HEK293 (cell line): Measurements from ENCODE around the gene CPEB4.

Experiments used
- CTCF ChIA-PET: fragments of 350-600 bp; formaldehyde crosslinking; extraction: SDS; loops from one replicate; lab custom pipeline; 2021; ENCODE audit warnings: antibody characterized with exemption; lab: Yijun Ruan, JAX
- POLR2A ChIA-PET: fragments of 300-600 bp; formaldehyde crosslinking; extraction: SDS; loops from one replicate; lab custom pipeline; 2020; ENCODE audit warnings: antibody characterized with exemption, inconsistent platforms; lab: Yijun Ruan, JAX
- H3K27ac ChIP-seq: fragments of 200-500 bp; sonication (Bioruptor generic); 2 replicates; pipeline ENCODE4 v1.5.1; 2014; ENCODE audit warnings: low read depth, low read length, control low read depth, inconsistent platforms; ENCODE audit errors: extremely low read depth
- H3K36me3 ChIP-seq, 2 experiments: fragments of 200-500 bp in 1 of 2; sonication (Bioruptor generic) in 1 of 2; 1 replicate in 1 of 2; 2 replicates in 1 of 2; pipeline ENCODE4 v1.5.1; 2014 to 2017; ENCODE audit warnings: inconsistent platforms in 2 of 2, low read length in 2 of 2; ENCODE audit not compliant: control insufficient read depth in 2 of 2, insufficient read depth in 1 of 2
- H3K4me1 ChIP-seq: fragments of 200-500 bp; sonication (Bioruptor generic); 2 replicates; pipeline ENCODE4 v1.5.1; 2014; ENCODE audit warnings: mild to moderate bottlenecking, low read length, inconsistent platforms; ENCODE audit not compliant: control insufficient read depth, insufficient read depth
- H3K4me3 ChIP-seq: 2 replicates; pipeline ENCODE4 v1.5.1; 2011; ENCODE audit warnings: low read depth, mild to moderate bottlenecking, control low read depth, low read length, moderate library complexity
- H3K9me3 ChIP-seq: fragments of 200-500 bp; sonication (Bioruptor generic); 2 replicates; pipeline ENCODE4 v1.5.1; 2014; ENCODE audit warnings: low read depth, low read length, inconsistent platforms; ENCODE audit not compliant: control insufficient read depth, insufficient read depth
- KLF7 ChIP-seq: fragments of 450-650 bp; formaldehyde crosslinking; IDR thresholded peaks from 2 replicates; pipeline ENCODE4 v1.5.1; 2016; ENCODE audit warnings: missing biosample characterization, missing genetic modification characterization, borderline replicate concordance
- WT1 ChIP-seq: fragments of 450-650 bp; formaldehyde crosslinking; IDR thresholded peaks from 2 replicates; pipeline ENCODE4 v1.5.1; 2016; ENCODE audit warnings: missing biosample characterization, missing genetic modification characterization
- YY2 ChIP-seq: fragments of 450-650 bp; formaldehyde crosslinking; IDR thresholded peaks from 2 replicates; pipeline ENCODE4 v1.5.1; 2016; ENCODE audit warnings: missing biosample characterization, missing genetic modification characterization
- ZBTB21 ChIP-seq: fragments of 450-650 bp; formaldehyde crosslinking; IDR thresholded peaks from 2 replicates; pipeline ENCODE4 v1.5.1; 2017; ENCODE audit warnings: missing biosample characterization, missing genetic modification characterization
- ZFP69B ChIP-seq: fragments of 450-650 bp; formaldehyde crosslinking; IDR thresholded peaks from 2 replicates; pipeline ENCODE4 v1.5.1; 2016; ENCODE audit warnings: missing biosample characterization, missing genetic modification characterization
- ZNF114 ChIP-seq: fragments of 450-650 bp; formaldehyde crosslinking; IDR thresholded peaks from 2 replicates; pipeline ENCODE4 v1.5.0; 2017; ENCODE audit warnings: missing biosample characterization, missing genetic modification characterization
- ZNF175 ChIP-seq: fragments of 450-650 bp; formaldehyde crosslinking; IDR thresholded peaks from 2 replicates; pipeline ENCODE4 v1.5.1; 2016; ENCODE audit warnings: missing biosample characterization, missing genetic modification characterization
- ZNF311 ChIP-seq: fragments of 450-650 bp; formaldehyde crosslinking; IDR thresholded peaks from 2 replicates; pipeline ENCODE4 v1.5.1; 2017; ENCODE audit warnings: missing biosample characterization, missing genetic modification characterization, borderline replicate concordance
- ZNF354C ChIP-seq: fragments of 450-650 bp; formaldehyde crosslinking; IDR thresholded peaks from 2 replicates; pipeline ENCODE4 v1.5.1; 2016; ENCODE audit warnings: missing biosample characterization, missing genetic modification characterization, low read depth, borderline replicate concordance
- ZNF549 ChIP-seq: fragments of 450-650 bp; IDR thresholded peaks from 2 replicates; pipeline ENCODE4 v1.5.1; 2018; ENCODE audit warnings: missing biosample characterization, missing genetic modification characterization, mild to moderate bottlenecking, inconsistent platforms, moderate library complexity
- ZNF558 ChIP-seq: fragments of 450-650 bp; formaldehyde crosslinking; IDR thresholded peaks from 2 replicates; pipeline ENCODE4 v1.5.1; 2016; ENCODE audit warnings: missing biosample characterization, missing genetic modification characterization
- ZNF561 ChIP-seq: fragments of 450-650 bp; IDR thresholded peaks from 2 replicates; pipeline ENCODE4 v1.5.1; 2018; ENCODE audit warnings: missing biosample characterization, missing genetic modification characterization, borderline replicate concordance
- ZNF626 ChIP-seq: fragments of 450-650 bp; sonication (Bioruptor Pico); formaldehyde crosslinking; IDR thresholded peaks from 2 replicates; pipeline ENCODE4 v1.5.1; 2018; ENCODE audit warnings: missing biosample characterization, missing genetic modification characterization, inconsistent platforms
- ZNF639 ChIP-seq: fragments of 450-650 bp; formaldehyde crosslinking; IDR thresholded peaks from 2 replicates; pipeline ENCODE4 v1.5.1; 2016; ENCODE audit warnings: missing biosample characterization, missing genetic modification characterization
- TF ChIP-seq, protein P1 (sequence below): fragments of 450-650 bp; formaldehyde crosslinking; IDR thresholded peaks from 2 replicates; pipeline ENCODE4 v1.5.1; 2017; ENCODE audit warnings: missing biosample characterization, missing genetic modification characterization
- TF ChIP-seq, protein P2 (sequence below): fragments of 450-650 bp; formaldehyde crosslinking; IDR thresholded peaks from 2 replicates; pipeline ENCODE4 v1.5.1; 2016; ENCODE audit warnings: missing biosample characterization, missing genetic modification characterization
- TF ChIP-seq, protein P3 (sequence below): fragments of 450-650 bp; formaldehyde crosslinking; IDR thresholded peaks from 2 replicates; pipeline ENCODE4 v1.5.1; 2017; ENCODE audit warnings: missing biosample characterization, missing genetic modification characterization
- TF ChIP-seq, protein P4 (sequence below): fragments of 450-650 bp; formaldehyde crosslinking; IDR thresholded peaks from 2 replicates; pipeline ENCODE4 v1.5.1; 2016; ENCODE audit warnings: missing biosample characterization, missing genetic modification characterization

CPEB4 gene

DNA sequence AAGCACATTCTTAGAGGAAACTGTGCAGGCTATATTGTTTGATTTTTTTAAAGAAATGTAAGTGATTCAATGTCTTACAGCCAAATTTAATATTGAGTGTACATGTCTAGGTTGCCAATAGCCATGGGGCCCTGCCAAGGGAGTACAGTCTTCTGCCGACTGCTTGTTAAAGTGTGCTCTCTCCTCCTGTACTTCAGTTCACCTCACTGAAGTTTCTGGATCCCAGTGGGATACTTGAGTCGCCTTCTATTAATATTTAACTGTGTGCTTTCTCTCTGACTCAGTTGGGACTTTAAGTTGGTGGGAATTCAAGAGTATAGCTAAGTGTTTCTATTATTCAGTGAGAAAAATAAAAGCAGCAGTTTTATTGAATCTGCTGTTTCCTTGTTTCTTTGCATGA, 56.4 kb downstream of the CPEB4 start:
- ChIA-PET CTCF (interaction anchor here (2.0 to 4.1 kb wide), 2 partner anchors 19 kb away, joined by 11 to 22 read pairs; no protein-coding TSS in a partner anchor), POLR2A (no interaction called here)
- no peaks in the 10 kb centered on the region for H3K9me3 ChIP-seq
- peaks cover 0 to 35% of the 10 kb centered on the region in 2 experiments; a peak in 1 of 3 replicates for H3K36me3 ChIP-seq
- no peak overlapping the region for H3K4me3 ChIP-seq
- no peak overlapping the region for H3K27ac ChIP-seq
- TF ChIP-seq ZNF549 (tag by site-specific recombination) = no peak
- TF ChIP-seq, protein P1, sequence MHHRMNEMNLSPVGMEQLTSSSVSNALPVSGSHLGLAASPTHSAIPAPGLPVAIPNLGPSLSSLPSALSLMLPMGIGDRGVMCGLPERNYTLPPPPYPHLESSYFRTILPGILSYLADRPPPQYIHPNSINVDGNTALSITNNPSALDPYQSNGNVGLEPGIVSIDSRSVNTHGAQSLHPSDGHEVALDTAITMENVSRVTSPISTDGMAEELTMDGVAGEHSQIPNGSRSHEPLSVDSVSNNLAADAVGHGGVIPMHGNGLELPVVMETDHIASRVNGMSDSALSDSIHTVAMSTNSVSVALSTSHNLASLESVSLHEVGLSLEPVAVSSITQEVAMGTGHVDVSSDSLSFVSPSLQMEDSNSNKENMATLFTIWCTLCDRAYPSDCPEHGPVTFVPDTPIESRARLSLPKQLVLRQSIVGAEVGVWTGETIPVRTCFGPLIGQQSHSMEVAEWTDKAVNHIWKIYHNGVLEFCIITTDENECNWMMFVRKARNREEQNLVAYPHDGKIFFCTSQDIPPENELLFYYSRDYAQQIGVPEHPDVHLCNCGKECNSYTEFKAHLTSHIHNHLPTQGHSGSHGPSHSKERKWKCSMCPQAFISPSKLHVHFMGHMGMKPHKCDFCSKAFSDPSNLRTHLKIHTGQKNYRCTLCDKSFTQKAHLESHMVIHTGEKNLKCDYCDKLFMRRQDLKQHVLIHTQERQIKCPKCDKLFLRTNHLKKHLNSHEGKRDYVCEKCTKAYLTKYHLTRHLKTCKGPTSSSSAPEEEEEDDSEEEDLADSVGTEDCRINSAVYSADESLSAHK (tag by site-specific recombination) = no peak
- peaks cover 21% of the 10 kb centered on the region; the same call in 1 of the 2 replicates for H3K4me1 ChIP-seq

GRCh38 chr5:173945160-173945559, 57.0 kb downstream of the CPEB4 start:
- no peak overlapping the region for H3K27ac ChIP-seq
- peaks cover 21% of the 10 kb centered on the region; the same call in 1 of the 2 replicates for H3K4me1 ChIP-seq
- no peaks in the 10 kb centered on the region for H3K9me3 ChIP-seq
- no peak overlapping the region for H3K4me3 ChIP-seq
- H3K36me3 ChIP-seq = peaks cover under 1 to 40% of the 10 kb centered on the region in 2 experiments; a peak in 1 of 3 replicates
- no peak for TF ChIP-seq ZNF626 (tag by site-specific recombination)
- TF ChIP-seq ZNF558 = no peak
- no peak for TF ChIP-seq ZNF175 (tag by site-specific recombination)
- no peak for TF ChIP-seq ZNF114
- TF ChIP-seq, protein P2, sequence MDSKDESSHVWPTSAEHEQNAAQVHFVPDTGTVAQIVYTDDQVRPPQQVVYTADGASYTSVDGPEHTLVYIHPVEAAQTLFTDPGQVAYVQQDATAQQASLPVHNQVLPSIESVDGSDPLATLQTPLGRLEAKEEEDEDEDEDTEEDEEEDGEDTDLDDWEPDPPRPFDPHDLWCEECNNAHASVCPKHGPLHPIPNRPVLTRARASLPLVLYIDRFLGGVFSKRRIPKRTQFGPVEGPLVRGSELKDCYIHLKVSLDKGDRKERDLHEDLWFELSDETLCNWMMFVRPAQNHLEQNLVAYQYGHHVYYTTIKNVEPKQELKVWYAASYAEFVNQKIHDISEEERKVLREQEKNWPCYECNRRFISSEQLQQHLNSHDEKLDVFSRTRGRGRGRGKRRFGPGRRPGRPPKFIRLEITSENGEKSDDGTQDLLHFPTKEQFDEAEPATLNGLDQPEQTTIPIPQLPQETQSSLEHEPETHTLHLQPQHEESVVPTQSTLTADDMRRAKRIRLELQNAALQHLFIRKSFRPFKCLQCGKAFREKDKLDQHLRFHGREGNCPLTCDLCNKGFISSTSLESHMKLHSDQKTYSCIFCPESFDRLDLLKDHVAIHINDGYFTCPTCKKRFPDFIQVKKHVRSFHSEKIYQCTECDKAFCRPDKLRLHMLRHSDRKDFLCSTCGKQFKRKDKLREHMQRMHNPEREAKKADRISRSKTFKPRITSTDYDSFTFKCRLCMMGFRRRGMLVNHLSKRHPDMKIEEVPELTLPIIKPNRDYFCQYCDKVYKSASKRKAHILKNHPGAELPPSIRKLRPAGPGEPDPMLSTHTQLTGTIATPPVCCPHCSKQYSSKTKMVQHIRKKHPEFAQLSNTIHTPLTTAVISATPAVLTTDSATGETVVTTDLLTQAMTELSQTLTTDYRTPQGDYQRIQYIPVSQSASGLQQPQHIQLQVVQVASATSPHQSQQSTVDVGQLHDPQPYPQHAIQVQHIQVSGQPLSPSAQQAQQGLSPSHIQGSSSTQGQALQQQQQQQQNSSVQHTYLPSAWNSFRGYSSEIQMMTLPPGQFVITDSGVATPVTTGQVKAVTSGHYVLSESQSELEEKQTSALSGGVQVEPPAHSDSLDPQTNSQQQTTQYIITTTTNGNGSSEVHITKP (tag by site-specific recombination) = peak; percentile 79
- TF ChIP-seq ZFP69B (tag by site-specific recombination) = no peak
- POLR2A ChIA-PET = no interaction called here
- CTCF ChIA-PET = interaction anchor here (2.0 kb wide), 1 partner anchor 20 kb away, joined by 11 read pairs; no protein-coding TSS in a partner anchor

DNA sequence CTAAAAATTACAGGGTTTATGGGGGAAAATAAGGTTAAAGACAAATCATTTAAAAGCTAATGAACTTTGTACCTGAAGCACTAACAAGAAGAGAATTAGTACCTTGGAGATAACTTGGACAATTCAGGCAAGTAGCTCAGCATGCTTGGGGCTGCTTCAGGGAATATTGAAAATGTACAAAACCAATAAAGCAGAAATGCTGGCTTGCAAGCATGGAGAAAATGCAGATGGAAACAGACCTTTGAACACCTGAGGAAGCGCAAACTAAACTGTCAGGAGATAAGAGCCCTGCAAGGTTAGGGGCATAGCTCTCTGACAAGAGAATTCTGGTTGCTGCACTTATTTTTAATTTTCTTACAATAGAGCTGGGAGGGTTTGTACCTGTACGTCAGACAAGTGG, 58.2 kb downstream of the CPEB4 start:
- no peak overlapping the region for H3K27ac ChIP-seq
- POLR2A ChIA-PET = no interaction called here
- H3K36me3 ChIP-seq = peaks cover 3 to 50% of the 10 kb centered on the region in 2 experiments; a peak in 1 of 3 replicates
- TF ChIP-seq ZNF354C (tag by site-specific recombination) (no peak), YY2 (tag by site-specific recombination) (no peak), WT1 (tag by site-specific recombination) (no peak), ZNF311 (tag by site-specific recombination) (no peak), KLF7 (tag by site-specific recombination) (no peak), ZNF561 (tag by site-specific recombination) (no peak), ZBTB21 (no peak), ZNF639 (tag by site-specific recombination) (no peak)
- TF ChIP-seq, protein P3, sequence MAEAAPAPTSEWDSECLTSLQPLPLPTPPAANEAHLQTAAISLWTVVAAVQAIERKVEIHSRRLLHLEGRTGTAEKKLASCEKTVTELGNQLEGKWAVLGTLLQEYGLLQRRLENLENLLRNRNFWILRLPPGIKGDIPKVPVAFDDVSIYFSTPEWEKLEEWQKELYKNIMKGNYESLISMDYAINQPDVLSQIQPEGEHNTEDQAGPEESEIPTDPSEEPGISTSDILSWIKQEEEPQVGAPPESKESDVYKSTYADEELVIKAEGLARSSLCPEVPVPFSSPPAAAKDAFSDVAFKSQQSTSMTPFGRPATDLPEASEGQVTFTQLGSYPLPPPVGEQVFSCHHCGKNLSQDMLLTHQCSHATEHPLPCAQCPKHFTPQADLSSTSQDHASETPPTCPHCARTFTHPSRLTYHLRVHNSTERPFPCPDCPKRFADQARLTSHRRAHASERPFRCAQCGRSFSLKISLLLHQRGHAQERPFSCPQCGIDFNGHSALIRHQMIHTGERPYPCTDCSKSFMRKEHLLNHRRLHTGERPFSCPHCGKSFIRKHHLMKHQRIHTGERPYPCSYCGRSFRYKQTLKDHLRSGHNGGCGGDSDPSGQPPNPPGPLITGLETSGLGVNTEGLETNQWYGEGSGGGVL (tag by site-specific recombination) = no peak
- TF ChIP-seq, protein P4, sequence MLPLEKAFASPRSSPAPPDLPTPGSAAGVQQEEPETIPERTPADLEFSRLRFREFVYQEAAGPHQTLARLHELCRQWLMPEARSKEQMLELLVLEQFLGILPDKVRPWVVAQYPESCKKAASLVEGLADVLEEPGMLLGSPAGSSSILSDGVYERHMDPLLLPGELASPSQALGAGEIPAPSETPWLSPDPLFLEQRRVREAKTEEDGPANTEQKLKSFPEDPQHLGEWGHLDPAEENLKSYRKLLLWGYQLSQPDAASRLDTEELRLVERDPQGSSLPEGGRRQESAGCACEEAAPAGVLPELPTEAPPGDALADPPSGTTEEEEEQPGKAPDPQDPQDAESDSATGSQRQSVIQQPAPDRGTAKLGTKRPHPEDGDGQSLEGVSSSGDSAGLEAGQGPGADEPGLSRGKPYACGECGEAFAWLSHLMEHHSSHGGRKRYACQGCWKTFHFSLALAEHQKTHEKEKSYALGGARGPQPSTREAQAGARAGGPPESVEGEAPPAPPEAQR (tag by site-specific recombination) = no peak

More for the DNA sequence above, 58.2 kb downstream of the CPEB4 start:
- peaks cover 21% of the 10 kb centered on the region; the same call in 1 of the 2 replicates for H3K4me1 ChIP-seq
- no peaks in the 10 kb centered on the region for H3K9me3 ChIP-seq
- CTCF ChIA-PET = interaction anchor here (2.0 kb wide), 1 partner anchor 21 kb away, joined by 11 read pairs; no protein-coding TSS in a partner anchor
- H3K4me3 ChIP-seq = no peak overlapping the region
